ENCODE data around the gene DCP1B. TPM values are rescaled to one million over a fixed set of nuclear protein-coding genes. Genes with fewer than 3 reads are reported as not detected.

Gene DCP1B
- total RNA-seq, 1 donor from 2014 or later = 22.9 TPM

- Mint-ChIP-seq H3K27me3 (ENCODE audit: low read depth) (no peaks in the 10 kb centered on the region), H3K4me3 (peak overlapping the region; percentile 30), H3K4me1 (peaks cover 14% of the 10 kb centered on the region), H3K9me3 (no peaks in the 10 kb centered on the region), H3K36me3 (no peaks in the 10 kb centered on the region), H3K27ac (no peak overlapping the region)
- TF ChIP-seq CTCF (IDR thresholded peaks at IDR 0.05; ENCODE audit: unreplicated experiment) = no peak
- no peak for DNase-seq (ENCODE audit: low spot score in 2 of 2, unreplicated experiment in 2 of 2)
Measured at GRCh38 chr12:1917172-1918070, 86.8 kb downstream of the DCP1B start.

- no peak for TF ChIP-seq CTCF (IDR thresholded peaks at IDR 0.05; ENCODE audit: unreplicated experiment)
- no peak overlapping the region for H3K4me3 Mint-ChIP-seq
- no peaks in the 10 kb centered on the region for H3K27me3 Mint-ChIP-seq (ENCODE audit: low read depth)
- no peaks in the 10 kb centered on the region for H3K36me3 Mint-ChIP-seq
- DNase-seq (ENCODE audit: low spot score in 2 of 2, unreplicated experiment in 2 of 2) = no peak
- peaks cover 14% of the 10 kb centered on the region for H3K4me1 Mint-ChIP-seq
- no peaks in the 10 kb centered on the region for H3K9me3 Mint-ChIP-seq
- H3K27ac Mint-ChIP-seq = no peak overlapping the region
Measured at GRCh38 chr12:1916371-1917171, 87.7 kb downstream of the DCP1B start.

DNA sequence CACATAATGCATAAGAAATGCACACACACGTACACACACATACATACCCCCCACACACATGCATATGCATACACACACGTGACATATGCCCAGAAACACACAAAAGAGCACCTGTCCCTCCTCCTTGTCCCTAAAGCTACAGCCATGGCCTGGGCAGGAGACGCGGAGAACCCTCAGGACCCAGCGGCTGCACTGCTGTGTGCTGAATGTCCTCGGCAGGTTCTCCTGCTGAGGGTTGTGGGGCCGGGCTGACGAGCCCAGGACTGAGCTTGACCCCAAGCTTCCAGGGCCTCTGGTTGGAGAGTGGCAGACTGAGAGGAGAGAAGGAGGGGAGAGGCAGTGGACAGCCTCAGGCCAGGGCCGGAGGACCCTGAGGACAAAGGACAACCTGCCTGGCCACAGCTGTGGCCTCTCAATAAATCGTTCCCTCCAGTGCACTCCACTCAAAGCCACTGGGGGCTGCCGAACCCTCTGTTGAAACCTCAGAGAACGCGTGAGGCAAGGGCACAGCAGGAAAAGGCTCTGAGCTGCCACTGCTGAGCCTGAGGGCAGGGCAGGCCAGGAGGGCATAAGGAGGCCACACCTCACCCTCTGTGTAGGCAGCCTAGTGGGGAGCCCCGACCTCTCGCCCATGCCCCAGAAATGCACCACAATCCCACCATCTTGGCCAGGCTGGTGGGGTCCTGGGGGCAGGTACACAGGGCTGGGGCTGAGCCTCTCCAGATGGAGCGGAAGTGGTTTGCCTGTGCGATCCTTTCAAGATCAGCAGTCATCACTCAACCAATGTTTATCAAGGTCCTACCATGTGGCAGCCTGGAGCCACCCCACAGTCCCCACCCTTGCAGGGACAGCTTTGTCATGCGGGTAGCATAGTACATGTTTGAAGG lies 88.9 kb downstream of the DCP1B start:
- peaks cover 14% of the 10 kb centered on the region for H3K4me1 Mint-ChIP-seq
- DNase-seq (ENCODE audit: low spot score in 2 of 2, unreplicated experiment in 2 of 2) = peak in 1 of 2 experiments; percentile 33
- no peaks in the 10 kb centered on the region for H3K36me3 Mint-ChIP-seq
- no peak overlapping the region for H3K27ac Mint-ChIP-seq
- no peaks in the 10 kb centered on the region for H3K27me3 Mint-ChIP-seq (ENCODE audit: low read depth)
- no peak overlapping the region for H3K4me3 Mint-ChIP-seq
- H3K9me3 Mint-ChIP-seq = peaks cover under 1% of the 10 kb centered on the region
- TF ChIP-seq CTCF (IDR thresholded peaks at IDR 0.05; ENCODE audit: unreplicated experiment) = no peak

GRCh38 chr12:1914114-1914911 lies 89.9 kb downstream of the DCP1B start:
- Mint-ChIP-seq H3K4me1 (peaks cover 13% of the 10 kb centered on the region), H3K27me3 (ENCODE audit: low read depth) (no peaks in the 10 kb centered on the region), H3K9me3 (peaks cover 5% of the 10 kb centered on the region), H3K27ac (no peak overlapping the region), H3K4me3 (no peak overlapping the region), H3K36me3 (no peaks in the 10 kb centered on the region)
- peak in 1 of 2 experiments; percentile 24 for DNase-seq (ENCODE audit: low spot score in 2 of 2, unreplicated experiment in 2 of 2)
- no peak for TF ChIP-seq CTCF (IDR thresholded peaks at IDR 0.05; ENCODE audit: unreplicated experiment)

Data from mesothelial cell of epicardium (in vitro differentiated cells).